OCI-LY3 (cell line): Measurements from ENCODE around the gene LRFN4.

Source experiments
- H2AFZ ChIP-seq: fragments of 200-600, 300-600 bp; shearing (Covaris generic); 2 replicates; pipeline ENCODE4 v1.6.0; 2014; ENCODE audit warnings: antibody characterized with exemption, low read depth, low read length
- H3K27ac ChIP-seq: fragments of 200-600, 300-600 bp; sonication (generic); 2 replicates; pipeline ENCODE4 v1.5.1; 2014; ENCODE audit warnings: mild to moderate bottlenecking, low read length, moderate library complexity, mixed read lengths
- H3K27me3 ChIP-seq: fragments of 200-600, 300-600 bp; sonication (generic); 2 replicates; pipeline ENCODE4 v1.6.1; 2014; ENCODE audit warnings: low read depth, low read length, mixed read lengths
- H3K36me3 ChIP-seq: fragments of 200-600, 300-600 bp; sonication (generic); replicated peaks from 2 replicates; pipeline ENCODE3; 2014; ENCODE audit warnings: low read depth, low read length, mixed read lengths
- H3K4me1 ChIP-seq: fragments of 300-600, 200-600 bp; sonication (generic); 2 replicates; pipeline ENCODE4 v1.6.1; 2014; ENCODE audit warnings: low read length, mixed read lengths
- H3K4me2 ChIP-seq: fragments of 200-600, 300-600 bp; sonication (generic); 2 replicates; pipeline ENCODE4 v1.6.1; 2014; ENCODE audit warnings: low read length, mixed read lengths
- H3K4me3 ChIP-seq: fragments of 300-600, 200-600 bp; sonication (generic); 2 replicates; pipeline ENCODE4 v1.5.1; 2014; ENCODE audit warnings: antibody characterized with exemption, mild to moderate bottlenecking, low read length, moderate library complexity
- H3K79me2 ChIP-seq: fragments of 300-600, 200-600 bp; shearing (Covaris generic); 2 replicates; pipeline ENCODE4 v1.6.1; 2014; ENCODE audit warnings: mild to moderate bottlenecking, low read length, mixed read lengths
- H3K9ac ChIP-seq: fragments of 300-600, 200-600 bp; shearing (Covaris generic); 2 replicates; pipeline ENCODE4 v1.6.0; 2014; ENCODE audit warnings: mild to moderate bottlenecking, low read length, moderate library complexity
- H3K9me3 ChIP-seq: fragments of 200-600, 300-600 bp; shearing (Covaris generic); 2 replicates; pipeline ENCODE4 v1.6.1; 2014; ENCODE audit warnings: low read length, mixed read lengths; ENCODE audit not compliant: insufficient read depth
- H4K20me1 ChIP-seq: fragments of 200-600, 300-600 bp; sonication (generic); 2 replicates; pipeline ENCODE4 v1.6.1; 2016; ENCODE audit warnings: low read length, mixed read lengths; ENCODE audit not compliant: insufficient read depth
- EZH2phosphoT487 ChIP-seq: fragments of 200-600 bp; shearing (Covaris generic); IDR thresholded peaks from 2 replicates; pipeline ENCODE4 v1.6.1; 2018; ENCODE audit warnings: antibody characterized with exemption, mixed run types, low read depth
- TF ChIP-seq, protein P1 (sequence below): fragments of 200-600, 300-600 bp; sonication (generic); IDR thresholded peaks from 2 replicates; pipeline ENCODE4 v1.5.1; 2014; ENCODE audit warnings: antibody characterized with exemption, low read length, low read depth

Gene LRFN4

DNA sequence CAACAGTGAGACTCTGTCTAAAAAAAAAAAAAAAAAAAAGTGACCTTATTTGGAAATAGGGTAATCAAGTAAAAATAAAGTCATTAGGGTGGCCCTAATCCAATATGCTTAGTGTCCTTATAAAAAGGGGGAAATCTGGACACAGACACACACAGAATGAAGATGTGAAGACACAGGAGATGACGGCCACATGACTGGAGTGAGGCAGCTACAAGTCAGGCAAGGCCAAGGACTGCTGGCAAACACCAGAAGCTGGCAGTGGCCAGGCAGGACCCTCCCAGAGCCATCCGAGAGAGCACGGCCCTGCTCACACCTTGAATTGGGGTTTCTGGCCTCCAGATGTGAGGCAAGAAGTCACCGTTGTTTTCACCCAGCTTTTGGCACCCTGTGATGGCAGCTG, 28.6 kb downstream of the LRFN4 start:
- no peak overlapping the region for H3K9ac ChIP-seq
- TF ChIP-seq, protein P1, sequence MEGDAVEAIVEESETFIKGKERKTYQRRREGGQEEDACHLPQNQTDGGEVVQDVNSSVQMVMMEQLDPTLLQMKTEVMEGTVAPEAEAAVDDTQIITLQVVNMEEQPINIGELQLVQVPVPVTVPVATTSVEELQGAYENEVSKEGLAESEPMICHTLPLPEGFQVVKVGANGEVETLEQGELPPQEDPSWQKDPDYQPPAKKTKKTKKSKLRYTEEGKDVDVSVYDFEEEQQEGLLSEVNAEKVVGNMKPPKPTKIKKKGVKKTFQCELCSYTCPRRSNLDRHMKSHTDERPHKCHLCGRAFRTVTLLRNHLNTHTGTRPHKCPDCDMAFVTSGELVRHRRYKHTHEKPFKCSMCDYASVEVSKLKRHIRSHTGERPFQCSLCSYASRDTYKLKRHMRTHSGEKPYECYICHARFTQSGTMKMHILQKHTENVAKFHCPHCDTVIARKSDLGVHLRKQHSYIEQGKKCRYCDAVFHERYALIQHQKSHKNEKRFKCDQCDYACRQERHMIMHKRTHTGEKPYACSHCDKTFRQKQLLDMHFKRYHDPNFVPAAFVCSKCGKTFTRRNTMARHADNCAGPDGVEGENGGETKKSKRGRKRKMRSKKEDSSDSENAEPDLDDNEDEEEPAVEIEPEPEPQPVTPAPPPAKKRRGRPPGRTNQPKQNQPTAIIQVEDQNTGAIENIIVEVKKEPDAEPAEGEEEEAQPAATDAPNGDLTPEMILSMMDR = no peak
- no peak for TF ChIP-seq EZH2phosphoT487
- H3K4me3 ChIP-seq = no peak overlapping the region
- H3K79me2 ChIP-seq = no peaks in the 10 kb centered on the region
- H4K20me1 ChIP-seq = no peaks in the 10 kb centered on the region
- peaks cover 21% of the 10 kb centered on the region for H3K4me1 ChIP-seq
- no peaks in the 10 kb centered on the region for H3K36me3 ChIP-seq
- H3K27ac ChIP-seq = no peak overlapping the region
- H3K4me2 ChIP-seq = no peak overlapping the region
- no peaks in the 10 kb centered on the region for H3K9me3 ChIP-seq
- no peak overlapping the region for H2AFZ ChIP-seq
- no peaks in the 10 kb centered on the region for H3K27me3 ChIP-seq

DNA sequence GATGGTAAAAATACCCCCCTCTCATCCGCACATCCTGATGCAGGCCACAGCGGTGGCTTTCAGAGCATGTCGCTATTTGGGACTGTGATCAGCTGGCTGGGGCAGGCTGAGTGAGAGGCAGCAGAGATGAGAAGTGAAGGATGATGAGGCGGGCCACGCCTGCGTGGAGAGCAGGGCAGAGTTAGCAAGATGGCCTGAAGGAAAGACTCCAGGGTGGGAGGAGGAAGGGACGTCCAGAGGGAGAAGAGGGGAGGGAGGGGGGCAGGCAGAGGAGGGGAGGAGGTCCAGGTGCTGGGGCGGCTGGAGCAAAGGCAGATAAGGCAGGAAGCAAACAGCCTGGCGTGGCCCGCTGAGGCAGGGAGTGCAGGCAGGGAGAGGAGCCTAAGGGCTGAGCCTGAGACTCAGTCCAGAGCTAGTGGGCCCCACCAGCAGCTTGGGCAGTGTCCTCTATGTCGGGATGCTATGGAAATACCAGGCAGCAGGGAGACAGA, 29.1 kb downstream of the LRFN4 start:
- Histone ChIP-seq H3K4me1 (peaks cover 16% of the 10 kb centered on the region), H2AFZ (no peak overlapping the region), H3K9me3 (no peaks in the 10 kb centered on the region), H3K9ac (no peak overlapping the region), H3K79me2 (no peaks in the 10 kb centered on the region), H3K4me3 (no peak overlapping the region), H3K27ac (no peak overlapping the region), H3K27me3 (no peaks in the 10 kb centered on the region), H4K20me1 (no peaks in the 10 kb centered on the region), H3K36me3 (no peaks in the 10 kb centered on the region), H3K4me2 (no peak overlapping the region)
- TF ChIP-seq EZH2phosphoT487 = no peak
- TF ChIP-seq, protein P1 = no peak

DNA sequence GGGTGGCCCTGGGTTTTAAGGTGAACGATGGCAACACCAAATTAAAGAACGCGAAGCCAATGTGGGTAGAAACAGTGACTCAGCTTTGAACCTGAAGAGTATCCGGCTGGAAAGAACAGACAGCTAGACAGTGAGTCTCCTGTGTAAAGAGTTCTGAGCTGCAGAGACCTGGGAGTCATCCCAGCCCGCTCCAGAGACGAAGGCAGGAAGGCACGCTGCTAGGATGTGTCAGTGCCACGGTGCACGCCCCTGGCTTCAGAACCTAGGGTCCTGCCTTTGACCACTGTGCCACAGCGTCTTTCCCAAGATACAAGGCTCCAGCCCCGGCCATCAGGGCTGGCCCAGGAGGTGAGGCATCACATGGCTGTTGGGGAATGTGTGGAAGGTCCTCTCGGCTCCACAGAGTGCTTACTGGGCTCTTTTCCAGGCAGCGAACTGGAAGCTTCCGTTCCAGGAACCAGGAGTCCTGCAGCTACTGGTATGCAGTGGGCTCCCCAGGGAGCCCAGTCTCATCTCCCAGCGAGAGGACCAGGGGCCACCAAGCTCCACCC, 29.9 kb downstream of the LRFN4 start:
- no peak overlapping the region for H3K4me2 ChIP-seq
- no peaks in the 10 kb centered on the region for H3K27me3 ChIP-seq
- no peaks in the 10 kb centered on the region for H3K36me3 ChIP-seq
- H3K4me3 ChIP-seq = no peak overlapping the region
- no peaks in the 10 kb centered on the region for H4K20me1 ChIP-seq
- no peaks in the 10 kb centered on the region for H3K9me3 ChIP-seq
- no peak overlapping the region for H3K27ac ChIP-seq
- H2AFZ ChIP-seq = no peak overlapping the region
- no peaks in the 10 kb centered on the region for H3K79me2 ChIP-seq
- no peak overlapping the region for H3K9ac ChIP-seq
- peaks cover 17% of the 10 kb centered on the region for H3K4me1 ChIP-seq
- TF ChIP-seq, protein P1 = no peak
- no peak for TF ChIP-seq EZH2phosphoT487

DNA sequence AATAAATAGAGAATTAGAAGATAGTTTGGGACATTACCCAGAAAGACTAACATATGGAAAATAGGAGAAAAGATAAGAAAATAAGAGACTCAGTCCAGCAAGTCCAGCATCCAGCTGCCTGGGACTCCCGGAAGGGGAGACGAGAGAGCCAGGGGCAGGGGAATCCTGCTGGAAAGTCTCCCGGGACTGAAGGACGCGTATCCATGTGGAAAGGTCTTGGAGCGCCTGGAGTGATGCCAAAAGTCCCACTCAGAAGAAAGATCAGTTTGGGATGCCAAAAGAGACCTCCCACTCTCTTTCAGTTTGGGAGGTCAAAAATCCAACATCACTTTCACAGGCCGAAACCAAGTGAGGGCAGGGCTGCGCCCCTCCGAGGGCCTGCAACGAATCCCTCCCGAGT, 30.7 kb downstream of the LRFN4 start:
- H3K27me3 ChIP-seq = no peaks in the 10 kb centered on the region
- TF ChIP-seq EZH2phosphoT487 = no peak
- TF ChIP-seq, protein P1 = no peak
- H4K20me1 ChIP-seq = no peaks in the 10 kb centered on the region
- H3K27ac ChIP-seq = no peak overlapping the region
- H3K9me3 ChIP-seq = no peaks in the 10 kb centered on the region
- no peak overlapping the region for H3K9ac ChIP-seq
- H3K4me1 ChIP-seq = peaks cover 24% of the 10 kb centered on the region
- H3K4me3 ChIP-seq = no peak overlapping the region
- H3K79me2 ChIP-seq = no peaks in the 10 kb centered on the region
- no peak overlapping the region for H2AFZ ChIP-seq
- H3K4me2 ChIP-seq = no peak overlapping the region
- H3K36me3 ChIP-seq = no peaks in the 10 kb centered on the region
